PC-9 (cell line): ENCODE results near the gene SFN. TPM values are rescaled to one million over a fixed set of nuclear protein-coding genes. Genes with fewer than 3 reads are reported as not detected.

Source experiments
- BruUV-seq: library from RNA; stranded (reverse); fragments of 400-500 nt; replicated peaks from 2 replicates; lab custom pipeline; 2021; lab: Mats Ljungman, UMichigan
- CTCF ChIA-PET: fragments of 300-600 bp; sonication (Branson Sonifier 250); formaldehyde crosslinking; loops from one replicate; lab custom pipeline; 2022; ENCODE audit warnings: antibody characterized with exemption; lab: Charles Lee
- POLR2A ChIA-PET: fragments of 300-600 bp; sonication (Branson Sonifier 250); formaldehyde crosslinking; loops from one replicate; lab custom pipeline; 2022; ENCODE audit warnings: antibody characterized with exemption; ENCODE audit not compliant: unreplicated experiment; lab: Charles Lee
- DNase-seq, 2 experiments: peaks; one replicate each; pipeline versions ENCODE4 v3.0.0 to v3.0.0-alpha.2; 2015 to 2022; ENCODE audit warnings: mixed read lengths in 1 of 2
- H2AFZ ChIP-seq: fragments of 200-600 bp; sonication (generic); 2 replicates; pipeline ENCODE4 v1.8.1; 2017; ENCODE audit warnings: antibody characterized with exemption
- H3F3A ChIP-seq: fragments of 200-600 bp; sonication (generic); 2 replicates; pipeline ENCODE4 v1.8.1; 2017; ENCODE audit warnings: antibody characterized with exemption, mild to moderate bottlenecking, low read depth; ENCODE audit not compliant: insufficient read depth
- H3K27ac ChIP-seq: fragments of 200-600 bp; sonication (generic); 2 replicates; pipeline ENCODE4 v1.6.1; 2016; ENCODE audit warnings: mixed run types
- H3K27me3 ChIP-seq: fragments of 200-600 bp; sonication (generic); 2 replicates; pipeline ENCODE4 v1.6.1; 2016; ENCODE audit warnings: low read depth, mixed run types; ENCODE audit not compliant: insufficient read depth
- H3K36me3 ChIP-seq: fragments of 200-600 bp; sonication (generic); 2 replicates; pipeline ENCODE4 v1.6.1; 2016; ENCODE audit warnings: low read depth, mixed run types
- H3K4me1 ChIP-seq: fragments of 200-600 bp; sonication (generic); replicated peaks from 2 replicates; pipeline ENCODE4 v1.6.1; 2016; ENCODE audit warnings: mixed run types; ENCODE audit not compliant: insufficient read depth
- H3K4me2 ChIP-seq: fragments of 200-600 bp; sonication (generic); 2 replicates; pipeline ENCODE4 v1.6.1; 2017; ENCODE audit warnings: mixed run types
- H3K4me3 ChIP-seq: fragments of 200-600 bp; sonication (generic); 2 replicates; pipeline ENCODE4 v1.6.1; 2016; ENCODE audit warnings: mixed run types
- H3K79me2 ChIP-seq: fragments of 200-600 bp; sonication (generic); 2 replicates; pipeline ENCODE4 v1.6.1; 2017; ENCODE audit warnings: low read depth, mixed run types
- H3K9me2 ChIP-seq: fragments of 200-600 bp; sonication (generic); 2 replicates; pipeline ENCODE4 v1.8.1; 2017; ENCODE audit warnings: mild to moderate bottlenecking; ENCODE audit not compliant: insufficient read depth
- H3K9me3 ChIP-seq: fragments of 200-600 bp; sonication (generic); 2 replicates; pipeline ENCODE4 v1.8.1; 2016; ENCODE audit warnings: low read depth; ENCODE audit not compliant: insufficient read depth
- H4K20me1 ChIP-seq: fragments of 200-600 bp; sonication (generic); 2 replicates; pipeline ENCODE4 v1.8.1; 2017; ENCODE audit not compliant: insufficient read depth
- CTCF ChIP-seq: fragments of 200-600 bp; sonication (generic); conservative IDR thresholded peaks from 2 replicates; pipeline ENCODE4 v1.6.1; 2017; ENCODE audit warnings: mixed run types, antibody characterized with exemption, mild to moderate bottlenecking, moderate library complexity
- EZH2 ChIP-seq: fragments of 200-600 bp; sonication (generic); IDR thresholded peaks from 2 replicates; pipeline ENCODE4 v1.8.0; 2017; ENCODE audit warnings: antibody characterized with exemption, low read depth
- intact Hi-C: fragments of 100-400 bp; cut with micrococcal nuclease; formaldehyde crosslinking; loops from one replicate; pipeline ENCODE4 v1.10.0; 2022; ENCODE audit not compliant: unreplicated experiment
- total RNA-seq: library from RNA; stranded (reverse); gene quantifications from 2 replicates; pipeline ENCODE4 v1.2.3, GENCODE V29; 2021

The SFN gene
- total RNA-seq, 1 experiment from 2014 or later, result 326 TPM

GRCh38 chr1:26882696-26883463, 19.9 kb downstream of the SFN start:
- Histone ChIP-seq H3K4me3 (no peak overlapping the region), H3K4me2 (no peak overlapping the region), H3K9me2 (no peaks in the 10 kb centered on the region), H3K36me3 (no peaks in the 10 kb centered on the region; the same call in 1 of the 2 replicates), H3K27ac (no peak overlapping the region), H4K20me1 (no peaks in the 10 kb centered on the region), H2AFZ (no peak overlapping the region), H3K79me2 (no peaks in the 10 kb centered on the region), H3K27me3 (no peaks in the 10 kb centered on the region), H3K9me3 (no peaks in the 10 kb centered on the region), H3F3A (peaks cover 4% of the 10 kb centered on the region; the same call in 1 of the 2 replicates), H3K4me1 (no peaks in the 10 kb centered on the region)
- POLR2A ChIA-PET, result interaction anchor here (0.6 kb wide), 1 partner anchor 1457 kb away, joined by 3 read pairs; no protein-coding TSS in a partner anchor
- intact Hi-C loops, result no loop called here
- TF ChIP-seq EZH2, result no peak
- no peak for TF ChIP-seq CTCF
- CTCF ChIA-PET, result no interaction called here
- no peak for DNase-seq
- BruUV-seq, result no TSS peak

GRCh38 chr1:26887125-26887524, 24.2 kb downstream of the SFN start:
- BruUV-seq, result no TSS peak
- no peak for DNase-seq
- Histone ChIP-seq H3K9me2 (no peaks in the 10 kb centered on the region), H3F3A (peaks cover 8% of the 10 kb centered on the region; the same call in 1 of the 2 replicates), H3K27me3 (no peaks in the 10 kb centered on the region), H3K79me2 (peaks cover 19% of the 10 kb centered on the region), H2AFZ (no peak overlapping the region), H4K20me1 (no peaks in the 10 kb centered on the region), H3K36me3 (no peaks in the 10 kb centered on the region; the same call in 1 of the 2 replicates), H3K9me3 (no peaks in the 10 kb centered on the region), H3K4me3 (no peak overlapping the region), H3K4me1 (0 out of 2 replicates have a peak, but pooled peaks cover 10% of the 10 kb centered on the region), H3K4me2 (no peak overlapping the region), H3K27ac (no peak overlapping the region)
- no peak for TF ChIP-seq EZH2
- TF ChIP-seq CTCF, result peak; percentile 57
- ChIA-PET CTCF (interaction anchor here (1.0 kb wide), 1 partner anchor 22 kb away, joined by 8 read pairs; no protein-coding TSS in a partner anchor), POLR2A (interaction anchor here (0.8 kb wide), 1 partner anchor 405 kb away, joined by 9 read pairs; no protein-coding TSS in a partner anchor)
- intact Hi-C loops, result no loop called here

DNA sequence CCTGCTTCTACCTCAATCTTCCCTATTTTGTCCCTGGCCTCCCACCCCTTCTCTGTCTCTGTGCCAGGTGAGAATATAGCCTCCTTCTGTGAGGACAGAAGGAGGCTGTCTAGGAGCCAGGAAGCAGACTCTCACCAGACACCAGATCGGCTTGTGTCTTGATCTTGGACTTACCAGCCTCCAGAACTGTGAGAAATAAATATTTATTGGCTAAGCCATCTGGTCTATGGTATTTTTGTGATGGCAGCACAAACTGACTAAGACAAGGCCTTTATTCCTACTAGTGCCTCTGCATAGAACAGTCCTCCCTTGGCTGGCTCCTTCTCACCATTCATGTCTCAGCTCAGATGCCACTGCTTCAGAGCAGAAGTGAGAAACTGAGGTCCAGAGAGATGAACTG, 25.3 kb downstream of the SFN start:
- TF ChIP-seq CTCF (no peak), EZH2 (no peak)
- 0 out of 2 replicates have a peak overlapping the region, but pooled peaks have one; percentile 93 for H3K4me2 ChIP-seq
- CTCF ChIA-PET, result interaction anchor here (0.9 kb wide), 1 partner anchor 284 kb away, joined by 4 read pairs; no protein-coding TSS in a partner anchor
- no peak for DNase-seq
- no peaks in the 10 kb centered on the region for H3K27me3 ChIP-seq
- peaks cover 19% of the 10 kb centered on the region for H3K79me2 ChIP-seq
- H3K4me1 ChIP-seq, result 0 out of 2 replicates have a peak, but pooled peaks cover 10% of the 10 kb centered on the region
- H3K36me3 ChIP-seq, result no peaks in the 10 kb centered on the region; the same call in 1 of the 2 replicates
- no peak overlapping the region for H2AFZ ChIP-seq
- POLR2A ChIA-PET, result interaction anchor here (0.7 kb wide), 1 partner anchor 77 kb away, joined by 13 read pairs; no protein-coding TSS in a partner anchor
- H3K9me3 ChIP-seq, result no peaks in the 10 kb centered on the region
- H3F3A ChIP-seq, result peaks cover 8% of the 10 kb centered on the region; the same call in 1 of the 2 replicates
- H3K9me2 ChIP-seq, result no peaks in the 10 kb centered on the region
- intact Hi-C loops, result no loop called here
- H3K27ac ChIP-seq, result no peak overlapping the region
- no peak overlapping the region for H3K4me3 ChIP-seq
- no peaks in the 10 kb centered on the region for H4K20me1 ChIP-seq
- BruUV-seq, result no TSS peak
